Cardiac septum (tissue), 1 donor: ENCODE data around the gene GOLGA7B. TPM values are rescaled to one million over a fixed set of nuclear protein-coding genes. Genes with fewer than 3 reads are reported as not detected.

Experiments
- DNase-seq: peaks from one replicate; pipeline ENCODE4 v3.0.0-alpha.2; 2020; ENCODE audit warnings: low spot score
- intact Hi-C: fragments of 100-400 bp; cut with DNase I; formaldehyde crosslinking; loops from one replicate; pipeline ENCODE4 v1.14.0; 2022
- total RNA-seq: library from RNA; stranded (reverse); fragmentation: NEBNext Ultra II Directional; extraction: Animal tissue kit (Norgen Biotek cat#: 25700); gene quantifications from one replicate; pipeline ENCODE4 v1.2.1, GENCODE V29; 2021
- donor health status: DM: no; HTN: no; CAD: no.

GOLGA7B gene
- total RNA-seq, 1 donor from 2014 or later = 0.54 TPM

DNA sequence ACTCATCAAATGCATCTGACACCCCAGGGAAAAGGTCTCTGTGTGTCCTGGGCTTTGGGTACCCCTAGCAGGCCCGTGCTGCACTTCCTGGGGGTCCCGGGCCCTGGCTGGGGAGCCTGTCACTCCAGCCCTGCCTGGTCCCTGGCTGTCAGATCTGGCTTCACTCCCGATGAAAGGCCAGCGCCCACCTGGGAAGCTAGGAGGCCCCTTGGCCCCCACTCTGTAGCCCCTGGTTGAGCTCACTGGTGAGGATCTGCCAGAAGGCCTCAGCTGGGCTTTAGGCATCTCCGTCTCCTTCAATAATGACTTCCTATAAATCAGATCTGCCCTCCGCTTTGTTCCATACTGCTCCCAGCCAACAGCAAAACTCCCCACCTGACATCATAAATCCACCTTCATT, 64.0 kb downstream of the GOLGA7B start:
- no peak for DNase-seq
- intact Hi-C loops = loop anchor here (1.0 to 10.0 kb wide), 3 partner anchors 128 to 391 kb away; no protein-coding TSS in a partner anchor

DNA sequence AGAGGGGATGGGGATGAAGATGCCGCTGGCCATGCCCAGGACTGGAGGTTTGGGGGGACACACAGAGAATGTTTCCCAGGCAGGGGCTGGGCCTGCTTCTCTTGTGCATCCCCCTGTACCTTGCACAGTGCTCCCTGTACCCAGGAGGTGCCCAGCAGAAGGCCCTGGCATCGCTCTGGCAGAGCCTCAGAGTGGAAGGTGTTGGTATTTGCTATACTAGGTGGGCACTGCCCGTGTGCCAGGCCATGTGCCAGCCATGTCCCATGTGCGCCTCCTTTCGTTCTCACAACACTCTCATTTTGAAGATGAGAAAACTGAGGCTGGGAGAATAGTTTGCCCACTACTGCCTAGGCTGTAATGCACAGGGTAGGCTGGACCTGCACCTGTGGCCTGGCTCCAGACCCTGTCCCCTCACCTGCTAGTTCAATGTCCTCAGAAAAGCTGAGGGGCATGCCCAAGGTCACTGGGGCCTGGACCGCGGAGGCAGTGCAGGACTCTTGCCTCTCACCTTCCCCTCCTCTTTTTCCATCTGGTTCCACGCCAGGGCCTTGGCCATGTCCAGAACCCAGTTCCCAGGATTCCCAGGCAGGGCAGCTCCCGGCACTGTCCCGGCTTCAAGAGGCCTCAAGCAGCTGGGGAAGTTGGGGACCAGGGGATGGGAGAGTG, 64.7 kb downstream of the GOLGA7B start:
- no peak for DNase-seq
- intact Hi-C loops = loop anchor here (1.0 to 10.0 kb wide), 3 partner anchors 127 to 390 kb away; no protein-coding TSS in a partner anchor

DNA sequence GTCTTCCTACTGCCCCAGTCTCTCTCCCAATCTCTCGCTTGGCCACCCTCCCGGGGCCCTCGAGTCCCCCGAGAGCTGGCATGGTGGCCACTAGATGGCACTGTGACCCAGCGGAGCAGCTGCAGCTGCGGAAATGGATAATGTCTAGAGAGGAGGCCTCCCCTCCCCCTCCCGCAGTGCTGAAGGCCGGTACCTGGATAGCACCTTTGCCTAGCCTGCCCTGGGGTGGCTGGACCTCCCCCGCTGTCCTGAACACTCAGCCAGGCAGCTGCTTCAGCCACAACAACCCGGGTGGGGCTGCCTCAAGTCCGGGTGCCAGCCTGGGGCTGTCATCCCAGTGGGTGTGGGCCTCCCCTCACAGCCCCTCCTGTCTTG, 65.2 kb downstream of the GOLGA7B start:
- intact Hi-C loops = loop anchor here (1.0 to 10.0 kb wide), 3 partner anchors 126 to 390 kb away; no protein-coding TSS in a partner anchor
- peak; percentile 83 for DNase-seq

DNA sequence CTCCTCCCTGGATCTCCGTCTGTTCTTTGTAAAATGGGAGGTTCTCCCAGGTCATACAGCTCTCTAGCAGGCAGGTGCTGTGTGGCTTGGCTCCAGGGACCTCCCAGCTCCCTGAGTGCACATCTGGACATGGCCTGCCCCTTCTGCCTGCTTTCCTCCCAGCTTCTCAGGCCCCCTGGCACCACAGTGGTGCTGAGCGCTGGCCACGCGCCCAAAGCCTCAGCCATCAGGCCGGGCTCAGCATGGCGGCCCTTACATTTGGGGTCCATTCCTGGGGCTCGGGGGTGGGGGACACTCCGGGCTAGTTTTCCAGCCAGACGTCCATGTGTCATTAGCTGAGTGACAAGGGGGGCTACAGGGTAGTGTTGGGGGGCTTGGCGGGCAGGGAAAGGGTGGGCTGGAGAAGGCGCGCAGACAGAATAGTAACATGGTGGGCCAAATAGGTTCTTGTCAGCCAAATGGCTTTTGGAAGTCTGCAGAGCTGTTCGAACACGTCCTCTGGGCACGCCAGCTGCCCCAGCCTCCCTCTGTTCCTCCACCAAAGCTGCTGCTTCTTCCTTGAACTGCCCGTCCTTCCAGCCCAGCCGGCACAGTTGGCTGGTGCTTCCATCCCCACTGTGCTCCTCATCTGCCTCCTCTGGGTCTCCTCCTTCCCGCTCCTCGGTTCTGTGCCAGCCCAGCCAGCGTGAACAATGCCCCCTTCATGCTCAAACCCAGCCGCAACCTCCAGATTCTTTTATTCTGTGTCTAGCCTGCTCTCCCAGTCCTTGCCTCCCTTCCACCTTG, 65.9 kb downstream of the GOLGA7B start:
- intact Hi-C loops = loop anchor here (10.0 kb wide), 1 partner anchor 389 kb away; no protein-coding TSS in a partner anchor
- DNase-seq = no peak

DNA sequence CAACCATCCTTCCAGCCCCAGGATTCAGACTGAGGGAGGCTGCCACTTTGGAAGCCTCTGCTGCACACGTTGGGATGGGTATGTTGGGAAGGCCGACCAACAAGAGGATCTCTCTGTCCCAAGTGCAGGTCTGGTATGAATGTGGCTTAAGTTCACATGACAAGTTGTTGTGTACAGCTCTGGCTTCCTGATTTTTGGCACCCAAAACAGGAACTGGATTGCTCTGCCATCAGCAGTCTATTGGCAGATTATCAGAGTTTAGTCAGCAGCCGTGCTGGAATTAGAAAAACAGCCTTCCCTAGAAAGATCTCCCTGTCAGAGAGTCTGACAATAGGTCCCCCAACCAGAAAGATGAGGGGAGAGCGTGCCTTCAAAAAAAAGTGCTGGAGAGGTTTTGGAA, 66.9 kb downstream of the GOLGA7B start:
- intact Hi-C loops = loop anchor here (10.0 kb wide), 1 partner anchor 388 kb away; no protein-coding TSS in a partner anchor
- DNase-seq = no peak

DNA sequence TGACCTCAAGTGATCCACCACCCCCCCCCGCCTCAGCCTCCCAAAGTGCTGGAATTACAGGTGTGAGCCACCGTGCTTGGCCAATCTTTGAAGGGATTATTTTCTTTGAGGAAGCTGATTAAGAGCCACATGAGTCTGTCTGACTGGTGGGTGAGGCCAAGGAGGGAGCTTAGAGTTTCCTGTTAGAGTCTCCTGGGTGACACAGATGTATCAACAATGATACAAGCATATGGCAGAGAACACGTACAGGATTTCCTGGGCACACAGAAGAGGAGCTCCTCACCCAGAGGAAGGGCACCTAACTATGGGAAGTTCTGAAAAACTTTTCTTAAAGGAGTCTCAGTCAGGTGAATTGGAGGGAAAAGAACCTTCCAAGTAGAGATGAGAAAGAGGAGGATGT, 69.4 kb downstream of the GOLGA7B start:
- DNase-seq = no peak
- intact Hi-C loops = loop anchor here (10.0 kb wide), 1 partner anchor 386 kb away; no protein-coding TSS in a partner anchor

DNA sequence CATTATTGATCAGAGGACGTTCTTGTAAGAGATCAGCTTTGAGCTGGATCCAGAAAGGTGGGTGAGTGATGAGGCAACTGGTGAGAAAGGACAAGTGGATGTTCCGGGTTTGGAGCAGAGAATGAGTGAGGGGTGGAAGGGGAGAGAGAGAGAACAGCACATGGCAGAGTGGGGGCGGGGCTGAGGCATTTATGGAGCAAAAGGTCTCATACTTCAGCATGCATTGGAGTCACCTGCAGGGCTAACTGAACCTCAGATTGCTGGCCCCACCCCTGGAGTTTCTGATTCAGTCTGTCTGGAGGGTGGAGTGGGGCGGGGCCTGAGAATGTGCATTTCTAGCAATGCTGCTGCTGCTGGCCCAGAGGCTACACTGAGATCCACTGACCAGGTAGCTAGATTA, 71.2 kb downstream of the GOLGA7B start:
- intact Hi-C loops = no loop called here
- DNase-seq = no peak

Other genes with a start within 250 kb of the GOLGA7B start
- gene MORN4, start 216.3 kb upstream of the GOLGA7B start, total RNA-seq = 17.7 TPM
- gene PI4K2A, start 209.2 kb upstream of the GOLGA7B start, total RNA-seq = 18.0 TPM
- 6.3 TPM for gene AVPI1, start 162.6 kb upstream of the GOLGA7B start, total RNA-seq
- gene MARVELD1, start 136.1 kb upstream of the GOLGA7B start, total RNA-seq = 8.6 TPM
- gene ZFYVE27, start 112.7 kb upstream of the GOLGA7B start, total RNA-seq = 19.8 TPM
- gene SFRP5, start 77.8 kb upstream of the GOLGA7B start, total RNA-seq = 3.2 TPM
- 3.2 TPM for gene CRTAC1, start 180.8 kb downstream of the GOLGA7B start, total RNA-seq